ENCODE results near the gene PRSS8. TPM values are rescaled to one million over a fixed set of nuclear protein-coding genes. Genes with fewer than 3 reads are reported as not detected.

The PRSS8 gene
- total RNA-seq, 1 donor from 2014 or later: 3.8 TPM

GRCh38 chr16:31085873-31086628, 49.5 kb downstream of the PRSS8 start:
- Mint-ChIP-seq H3K27ac (ENCODE audit: unreplicated experiment) (no peak overlapping the region), H3K9me3 (ENCODE audit: unreplicated experiment) (no peaks in the 10 kb centered on the region), H3K27me3 (ENCODE audit: unreplicated experiment) (peaks cover 25% of the 10 kb centered on the region), H3K4me3 (ENCODE audit: unreplicated experiment) (peak overlapping the region; percentile 60), H3K4me1 (ENCODE audit: unreplicated experiment) (peaks cover 2% of the 10 kb centered on the region), H3K36me3 (ENCODE audit: low read depth, unreplicated experiment) (peaks cover 15% of the 10 kb centered on the region)
- DNase-seq (ENCODE audit: low spot score): no peak
- no peak for TF ChIP-seq CTCF (IDR thresholded peaks at IDR 0.05; ENCODE audit: unreplicated experiment)

- Mint-ChIP-seq H3K36me3 (ENCODE audit: low read depth, unreplicated experiment) (peaks cover 20% of the 10 kb centered on the region), H3K27ac (ENCODE audit: unreplicated experiment) (peak overlapping the region; percentile 39), H3K4me3 (ENCODE audit: unreplicated experiment) (no peak overlapping the region), H3K27me3 (ENCODE audit: unreplicated experiment) (peaks cover 21% of the 10 kb centered on the region), H3K4me1 (ENCODE audit: unreplicated experiment) (peaks cover 2% of the 10 kb centered on the region), H3K9me3 (ENCODE audit: unreplicated experiment) (no peaks in the 10 kb centered on the region)
- TF ChIP-seq CTCF (IDR thresholded peaks at IDR 0.05; ENCODE audit: unreplicated experiment): no peak
- no peak for DNase-seq (ENCODE audit: low spot score)
Observed at GRCh38 chr16:31085411-31085810, 50.1 kb downstream of the PRSS8 start.

- Mint-ChIP-seq H3K27me3 (ENCODE audit: unreplicated experiment) (peaks cover 21% of the 10 kb centered on the region), H3K36me3 (ENCODE audit: low read depth, unreplicated experiment) (peaks cover 20% of the 10 kb centered on the region), H3K9me3 (ENCODE audit: unreplicated experiment) (no peaks in the 10 kb centered on the region), H3K4me1 (ENCODE audit: unreplicated experiment) (peaks cover 2% of the 10 kb centered on the region), H3K27ac (ENCODE audit: unreplicated experiment) (no peak overlapping the region), H3K4me3 (ENCODE audit: unreplicated experiment) (no peak overlapping the region)
- no peak for TF ChIP-seq CTCF (IDR thresholded peaks at IDR 0.05; ENCODE audit: unreplicated experiment)
- DNase-seq (ENCODE audit: low spot score): no peak
Observed at GRCh38 chr16:31084584-31085302, 50.8 kb downstream of the PRSS8 start.

- no peak for DNase-seq (ENCODE audit: low spot score)
- Mint-ChIP-seq H3K27ac (ENCODE audit: unreplicated experiment) (no peak overlapping the region), H3K9me3 (ENCODE audit: unreplicated experiment) (no peaks in the 10 kb centered on the region), H3K36me3 (ENCODE audit: low read depth, unreplicated experiment) (peaks cover 20% of the 10 kb centered on the region), H3K27me3 (ENCODE audit: unreplicated experiment) (peaks cover 23% of the 10 kb centered on the region), H3K4me3 (ENCODE audit: unreplicated experiment) (no peak overlapping the region), H3K4me1 (ENCODE audit: unreplicated experiment) (peaks cover 2% of the 10 kb centered on the region)
- no peak for TF ChIP-seq CTCF (IDR thresholded peaks at IDR 0.05; ENCODE audit: unreplicated experiment)
Observed at GRCh38 chr16:31083981-31084380, 51.5 kb downstream of the PRSS8 start.

- H3K9me3 Mint-ChIP-seq (ENCODE audit: unreplicated experiment): no peaks in the 10 kb centered on the region
- no peak for TF ChIP-seq CTCF (IDR thresholded peaks at IDR 0.05; ENCODE audit: unreplicated experiment)
- H3K27ac Mint-ChIP-seq (ENCODE audit: unreplicated experiment): no peak overlapping the region
- no peak for DNase-seq (ENCODE audit: low spot score)
- H3K4me3 Mint-ChIP-seq (ENCODE audit: unreplicated experiment): no peak overlapping the region
- peaks cover 23% of the 10 kb centered on the region for H3K27me3 Mint-ChIP-seq (ENCODE audit: unreplicated experiment)
- H3K36me3 Mint-ChIP-seq (ENCODE audit: low read depth, unreplicated experiment): peaks cover 23% of the 10 kb centered on the region
- peaks cover 2% of the 10 kb centered on the region for H3K4me1 Mint-ChIP-seq (ENCODE audit: unreplicated experiment)
Observed at GRCh38 chr16:31083556-31083955, 52.0 kb downstream of the PRSS8 start.

Measured in endothelial cell (in vitro differentiated cells).